T-helper 1 cell treated with Interleukin-12 subunit alpha and Interleukin-12 subunit beta and Interleukin-4 antibody, amounts not matched to agents 30 μg/mL and 1 μg/mL, for 36 hours (primary cell): ENCODE measurements around the gene TUBB2B.

Experiments used
- H3K27ac Mint-ChIP-seq: one replicate; pipeline ENCODE4 v1.8.0; 2021; ENCODE audit warnings: mild to moderate bottlenecking, mixed read lengths
- H3K27me3 Mint-ChIP-seq: one replicate; pipeline ENCODE4 v1.8.0; 2021; ENCODE audit warnings: low read depth, mixed read lengths
- H3K36me3 Mint-ChIP-seq: one replicate; pipeline ENCODE4 v1.8.0; 2021; ENCODE audit warnings: low read depth, mixed read lengths
- H3K4me1 Mint-ChIP-seq: one replicate; pipeline ENCODE4 v1.8.0; 2021; ENCODE audit warnings: low read depth, mixed read lengths
- H3K4me3 Mint-ChIP-seq: one replicate; pipeline ENCODE4 v1.8.0; 2021; ENCODE audit warnings: mild to moderate bottlenecking, moderate library complexity, mixed read lengths
- H3K9me3 Mint-ChIP-seq: one replicate; pipeline ENCODE4 v1.8.0; 2021; ENCODE audit warnings: mixed read lengths

Gene TUBB2B

GRCh38 chr6:3232017-3232945 is 4.8 kb upstream of the TUBB2B start:
- H3K27me3 Mint-ChIP-seq = peaks cover 94% of the 10 kb centered on the region
- H3K4me3 Mint-ChIP-seq = no peak overlapping the region
- H3K27ac Mint-ChIP-seq = no peak overlapping the region
- H3K9me3 Mint-ChIP-seq = no peaks in the 10 kb centered on the region
- peaks cover 20% of the 10 kb centered on the region for H3K4me1 Mint-ChIP-seq
- H3K36me3 Mint-ChIP-seq = no peaks in the 10 kb centered on the region

- Mint-ChIP-seq H3K27ac (no peak overlapping the region), H3K27me3 (peaks cover 94% of the 10 kb centered on the region), H3K9me3 (no peaks in the 10 kb centered on the region), H3K4me1 (peaks cover 24% of the 10 kb centered on the region), H3K36me3 (no peaks in the 10 kb centered on the region), H3K4me3 (peak overlapping the region; percentile 35)
Measured at GRCh38 chr6:3231247-3232016, 4.0 kb upstream of the TUBB2B start.

- peaks cover 25% of the 10 kb centered on the region for H3K4me1 Mint-ChIP-seq
- no peaks in the 10 kb centered on the region for H3K9me3 Mint-ChIP-seq
- no peaks in the 10 kb centered on the region for H3K36me3 Mint-ChIP-seq
- H3K4me3 Mint-ChIP-seq = peak overlapping the region; percentile 38
- H3K27ac Mint-ChIP-seq = no peak overlapping the region
- H3K27me3 Mint-ChIP-seq = peaks cover 94% of the 10 kb centered on the region
Measured at GRCh38 chr6:3230900-3231246, 3.4 kb upstream of the TUBB2B start.

GRCh38 chr6:3230256-3230882 is 2.9 kb upstream of the TUBB2B start:
- Mint-ChIP-seq H3K27ac (peak overlapping the region; percentile 7), H3K36me3 (no peaks in the 10 kb centered on the region), H3K27me3 (peaks cover 94% of the 10 kb centered on the region), H3K4me1 (peaks cover 25% of the 10 kb centered on the region), H3K4me3 (no peak overlapping the region), H3K9me3 (no peaks in the 10 kb centered on the region)

- H3K4me3 Mint-ChIP-seq = no peak overlapping the region
- H3K27me3 Mint-ChIP-seq = peaks cover 89% of the 10 kb centered on the region
- no peak overlapping the region for H3K27ac Mint-ChIP-seq
- no peaks in the 10 kb centered on the region for H3K9me3 Mint-ChIP-seq
- H3K36me3 Mint-ChIP-seq = no peaks in the 10 kb centered on the region
- H3K4me1 Mint-ChIP-seq = peaks cover 25% of the 10 kb centered on the region
Measured at GRCh38 chr6:3229566-3230178, 2.2 kb upstream of the TUBB2B start.

- H3K27ac Mint-ChIP-seq = peak overlapping the region; percentile 42
- no peaks in the 10 kb centered on the region for H3K36me3 Mint-ChIP-seq
- H3K4me3 Mint-ChIP-seq = peak overlapping the region; percentile 85
- peaks cover 89% of the 10 kb centered on the region for H3K27me3 Mint-ChIP-seq
- no peaks in the 10 kb centered on the region for H3K9me3 Mint-ChIP-seq
- H3K4me1 Mint-ChIP-seq = peaks cover 25% of the 10 kb centered on the region
Measured at GRCh38 chr6:3228771-3229565, 1.5 kb upstream of the TUBB2B start.

- no peaks in the 10 kb centered on the region for H3K9me3 Mint-ChIP-seq
- H3K27me3 Mint-ChIP-seq = peaks cover 86% of the 10 kb centered on the region
- H3K4me3 Mint-ChIP-seq = peak overlapping the region; percentile 63
- H3K4me1 Mint-ChIP-seq = peaks cover 25% of the 10 kb centered on the region
- no peaks in the 10 kb centered on the region for H3K36me3 Mint-ChIP-seq
- H3K27ac Mint-ChIP-seq = no peak overlapping the region
Measured at GRCh38 chr6:3228046-3228671, 706 bp upstream of the TUBB2B start.

- no peaks in the 10 kb centered on the region for H3K36me3 Mint-ChIP-seq
- peaks cover 22% of the 10 kb centered on the region for H3K4me1 Mint-ChIP-seq
- no peak overlapping the region for H3K27ac Mint-ChIP-seq
- H3K9me3 Mint-ChIP-seq = peaks cover 6% of the 10 kb centered on the region
- peaks cover 77% of the 10 kb centered on the region for H3K27me3 Mint-ChIP-seq
- peak overlapping the region; percentile 68 for H3K4me3 Mint-ChIP-seq
Measured at GRCh38 chr6:3226481-3227362, 731 bp downstream of the TUBB2B start.

GRCh38 chr6:3226042-3226441 is 1.4 kb downstream of the TUBB2B start:
- H3K36me3 Mint-ChIP-seq = no peaks in the 10 kb centered on the region
- H3K4me3 Mint-ChIP-seq = no peak overlapping the region
- peaks cover 19% of the 10 kb centered on the region for H3K4me1 Mint-ChIP-seq
- H3K27me3 Mint-ChIP-seq = peaks cover 70% of the 10 kb centered on the region
- peaks cover 8% of the 10 kb centered on the region for H3K9me3 Mint-ChIP-seq
- H3K27ac Mint-ChIP-seq = no peak overlapping the region

- H3K36me3 Mint-ChIP-seq = no peaks in the 10 kb centered on the region
- peaks cover 5% of the 10 kb centered on the region for H3K4me1 Mint-ChIP-seq
- peaks cover 59% of the 10 kb centered on the region for H3K27me3 Mint-ChIP-seq
- peaks cover 8% of the 10 kb centered on the region for H3K9me3 Mint-ChIP-seq
- H3K27ac Mint-ChIP-seq = no peak overlapping the region
- H3K4me3 Mint-ChIP-seq = no peak overlapping the region
Measured at GRCh38 chr6:3222506-3223038, 4.9 kb downstream of the TUBB2B start.

- Mint-ChIP-seq H3K27ac (no peak overlapping the region), H3K4me1 (peaks cover 2% of the 10 kb centered on the region), H3K36me3 (no peaks in the 10 kb centered on the region)
Measured at GRCh38 chr6:3221578-3221977, 5.9 kb downstream of the TUBB2B start.

GRCh38 chr6:3220366-3220765 is 7.1 kb downstream of the TUBB2B start:
- Mint-ChIP-seq H3K27me3 (peaks cover 52% of the 10 kb centered on the region), H3K36me3 (no peaks in the 10 kb centered on the region)

More at GRCh38 chr6:3221578-3221977, 5.9 kb downstream of the TUBB2B start:
- Mint-ChIP-seq H3K9me3 (peaks cover 8% of the 10 kb centered on the region), H3K4me3 (no peak overlapping the region), H3K27me3 (peaks cover 60% of the 10 kb centered on the region)

More at GRCh38 chr6:3220366-3220765, 7.1 kb downstream of the TUBB2B start:
- H3K4me3 Mint-ChIP-seq = no peak overlapping the region
- peaks cover 8% of the 10 kb centered on the region for H3K9me3 Mint-ChIP-seq
- H3K27ac Mint-ChIP-seq = no peak overlapping the region
- H3K4me1 Mint-ChIP-seq = no peaks in the 10 kb centered on the region
